Activated B cell treated with CpG ODN at 0.5 μM for 24 hours (primary cell): ENCODE data around the gene TTC34. TPM values are rescaled to one million over a fixed set of nuclear protein-coding genes. Genes with fewer than 3 reads are reported as not detected.
"Not testable (repeated sequence)": the region's sequence is repeated elsewhere in the genome, so short reads cannot be mapped to it uniquely, and the experiment has no call there.

Experiments used
- ATAC-seq: fragments of 200-7000 bp; cut with Tn5 transposase; one replicate; pipeline ENCODE4 v1.10.0; 2021; ENCODE audit warnings: low read depth, mild to moderate bottlenecking, moderate library complexity
- CTCF ChIA-PET: fragments of 350-600 bp; sonication (Branson Sonifier 250); formaldehyde crosslinking; loops from one replicate; lab custom pipeline; 2021; ENCODE audit warnings: antibody characterized with exemption; lab: Charles Lee
- POLR2A ChIA-PET: fragments of 350-600 bp; sonication (Branson Sonifier 250); formaldehyde crosslinking; loops from one replicate; lab custom pipeline; 2021; ENCODE audit warnings: antibody characterized with exemption; lab: Charles Lee
- DNase-seq: peaks from one replicate; pipeline ENCODE4 v3.0.0; 2022
- H3K27ac Mint-ChIP-seq: one replicate; pipeline ENCODE4 v1.8.0; 2020; ENCODE audit warnings: mixed read lengths
- H3K27me3 Mint-ChIP-seq: one replicate; pipeline ENCODE4 v1.8.0; 2021; ENCODE audit warnings: mixed read lengths
- H3K36me3 Mint-ChIP-seq: one replicate; pipeline ENCODE4 v1.8.0; 2021; ENCODE audit warnings: low read depth, mixed read lengths
- H3K4me1 Mint-ChIP-seq: one replicate; pipeline ENCODE4 v1.8.0; 2021; ENCODE audit warnings: mixed read lengths
- H3K4me3 Mint-ChIP-seq: one replicate; pipeline ENCODE4 v1.8.0; 2020; ENCODE audit warnings: mild to moderate bottlenecking, mixed read lengths
- H3K9me3 Mint-ChIP-seq: one replicate; pipeline ENCODE4 v1.8.0; 2020; ENCODE audit warnings: mixed read lengths
- CTCF ChIP-seq: fragments of 200-600 bp; IDR thresholded peaks from one replicate; pipeline ENCODE4 v1.8.0; 2022; ENCODE audit warnings: antibody characterized with exemption, mild to moderate bottlenecking
- intact Hi-C: fragments of 100-400 bp; cut with micrococcal nuclease; formaldehyde crosslinking; loops from one replicate; pipeline ENCODE4 v1.15.1; 2024
- total RNA-seq: library from RNA; stranded (reverse); gene quantifications from 2 replicates; pipeline ENCODE4 v1.2.3, GENCODE V29; 2022

The TTC34 gene
- total RNA-seq, 1 donor from 2014 or later = 4.5 TPM

- ChIA-PET POLR2A (no interaction called here), CTCF (no interaction called here)
- Mint-ChIP-seq H3K36me3 (no peaks in the 10 kb centered on the region), H3K9me3 (no peaks in the 10 kb centered on the region), H3K4me3 (no peak overlapping the region), H3K27me3 (no peaks in the 10 kb centered on the region), H3K4me1 (no peaks in the 10 kb centered on the region), H3K27ac (no peak overlapping the region)
- no peak for TF ChIP-seq CTCF
- ATAC-seq (no peak), DNase-seq (no peak)
- intact Hi-C loops = no loop called here
These were observed 1.8 kb upstream of the TTC34 start for GRCh38 chr1:2803086-2803930.

- ATAC-seq = no peak
These were observed 998 bp upstream of the TTC34 start for GRCh38 chr1:2802421-2802961.

GRCh38 chr1:2801046-2801445 is 447 bp downstream of the TTC34 start:
- TF ChIP-seq CTCF = no peak
- H3K9me3 Mint-ChIP-seq = peaks cover under 1% of the 10 kb centered on the region
- CTCF ChIA-PET = no interaction called here
- no peak for ATAC-seq
- POLR2A ChIA-PET = no interaction called here
- H3K4me1 Mint-ChIP-seq = no peaks in the 10 kb centered on the region
- intact Hi-C loops = no loop called here
- DNase-seq = no peak
- H3K36me3 Mint-ChIP-seq = no peaks in the 10 kb centered on the region
- H3K27ac Mint-ChIP-seq = no peak overlapping the region
- H3K4me3 Mint-ChIP-seq = no peak overlapping the region
- no peaks in the 10 kb centered on the region for H3K27me3 Mint-ChIP-seq

More at GRCh38 chr1:2802421-2802961, 998 bp upstream of the TTC34 start:
- TF ChIP-seq CTCF = no peak
- H3K9me3 Mint-ChIP-seq = no peaks in the 10 kb centered on the region
- H3K4me1 Mint-ChIP-seq = no peaks in the 10 kb centered on the region
- H3K4me3 Mint-ChIP-seq = no peak overlapping the region
- H3K36me3 Mint-ChIP-seq = no peaks in the 10 kb centered on the region
- H3K27ac Mint-ChIP-seq = no peak overlapping the region
- no peak for DNase-seq
- POLR2A ChIA-PET = no interaction called here
- CTCF ChIA-PET = no interaction called here
- intact Hi-C loops = no loop called here
- no peaks in the 10 kb centered on the region for H3K27me3 Mint-ChIP-seq

GRCh38 chr1:2800664-2801045 is 838 bp downstream of the TTC34 start:
- H3K4me3 Mint-ChIP-seq = no peak overlapping the region
- intact Hi-C loops = no loop called here
- ChIA-PET POLR2A (no interaction called here), CTCF (no interaction called here)
- DNase-seq (no peak), ATAC-seq (no peak)
- TF ChIP-seq CTCF = no peak
- no peak overlapping the region for H3K27ac Mint-ChIP-seq
- no peaks in the 10 kb centered on the region for H3K36me3 Mint-ChIP-seq
- no peaks in the 10 kb centered on the region for H3K4me1 Mint-ChIP-seq
- H3K9me3 Mint-ChIP-seq = peaks cover 5% of the 10 kb centered on the region
- no peaks in the 10 kb centered on the region for H3K27me3 Mint-ChIP-seq

GRCh38 chr1:2799811-2800663 is 1.5 kb downstream of the TTC34 start:
- ChIA-PET POLR2A (no interaction called here), CTCF (no interaction called here)
- Mint-ChIP-seq H3K4me1 (no peaks in the 10 kb centered on the region), H3K9me3 (peaks cover 5% of the 10 kb centered on the region), H3K36me3 (no peaks in the 10 kb centered on the region), H3K4me3 (no peak overlapping the region), H3K27ac (no peak overlapping the region), H3K27me3 (no peaks in the 10 kb centered on the region)
- intact Hi-C loops = no loop called here
- TF ChIP-seq CTCF = no peak
- DNase-seq = no peak
- no peak for ATAC-seq

- H3K36me3 Mint-ChIP-seq, H3K27ac Mint-ChIP-seq, H3K4me3 Mint-ChIP-seq, H3K9me3 Mint-ChIP-seq, H3K27me3 Mint-ChIP-seq, intact Hi-C loops, POLR2A ChIA-PET, ATAC-seq, H3K4me1 Mint-ChIP-seq, DNase-seq, CTCF ChIA-PET: not testable (repeated sequence)
These were observed 2.5 kb downstream of the TTC34 start for GRCh38 chr1:2798958-2799357.
